PC-9 (cell line): ENCODE measurements around the gene GPR17. TPM values are rescaled to one million over a fixed set of nuclear protein-coding genes. Genes with fewer than 3 reads are reported as not detected.

Source experiments
- BruUV-seq: library from RNA; stranded (reverse); fragments of 400-500 nt; replicated peaks from 2 replicates; lab custom pipeline; 2021; lab: Mats Ljungman, UMichigan
- CTCF ChIA-PET: fragments of 300-600 bp; sonication (Branson Sonifier 250); formaldehyde crosslinking; loops from one replicate; lab custom pipeline; 2022; ENCODE audit warnings: antibody characterized with exemption; lab: Charles Lee
- POLR2A ChIA-PET: fragments of 300-600 bp; sonication (Branson Sonifier 250); formaldehyde crosslinking; loops from one replicate; lab custom pipeline; 2022; ENCODE audit warnings: antibody characterized with exemption; ENCODE audit not compliant: unreplicated experiment; lab: Charles Lee
- DNase-seq, 2 experiments: peaks; one replicate each; pipeline versions ENCODE4 v3.0.0 to v3.0.0-alpha.2; 2015 to 2022; ENCODE audit warnings: mixed read lengths in 1 of 2
- H2AFZ ChIP-seq: fragments of 200-600 bp; sonication (generic); 2 replicates; pipeline ENCODE4 v1.8.1; 2017; ENCODE audit warnings: antibody characterized with exemption
- H3F3A ChIP-seq: fragments of 200-600 bp; sonication (generic); 2 replicates; pipeline ENCODE4 v1.8.1; 2017; ENCODE audit warnings: antibody characterized with exemption, mild to moderate bottlenecking, low read depth; ENCODE audit not compliant: insufficient read depth
- H3K27ac ChIP-seq: fragments of 200-600 bp; sonication (generic); 2 replicates; pipeline ENCODE4 v1.6.1; 2016; ENCODE audit warnings: mixed run types
- H3K27me3 ChIP-seq: fragments of 200-600 bp; sonication (generic); 2 replicates; pipeline ENCODE4 v1.6.1; 2016; ENCODE audit warnings: low read depth, mixed run types; ENCODE audit not compliant: insufficient read depth
- H3K36me3 ChIP-seq: fragments of 200-600 bp; sonication (generic); 2 replicates; pipeline ENCODE4 v1.6.1; 2016; ENCODE audit warnings: low read depth, mixed run types
- H3K4me1 ChIP-seq: fragments of 200-600 bp; sonication (generic); replicated peaks from 2 replicates; pipeline ENCODE4 v1.6.1; 2016; ENCODE audit warnings: mixed run types; ENCODE audit not compliant: insufficient read depth
- H3K4me2 ChIP-seq: fragments of 200-600 bp; sonication (generic); 2 replicates; pipeline ENCODE4 v1.6.1; 2017; ENCODE audit warnings: mixed run types
- H3K4me3 ChIP-seq: fragments of 200-600 bp; sonication (generic); 2 replicates; pipeline ENCODE4 v1.6.1; 2016; ENCODE audit warnings: mixed run types
- H3K79me2 ChIP-seq: fragments of 200-600 bp; sonication (generic); 2 replicates; pipeline ENCODE4 v1.6.1; 2017; ENCODE audit warnings: low read depth, mixed run types
- H3K9me2 ChIP-seq: fragments of 200-600 bp; sonication (generic); 2 replicates; pipeline ENCODE4 v1.8.1; 2017; ENCODE audit warnings: mild to moderate bottlenecking; ENCODE audit not compliant: insufficient read depth
- H3K9me3 ChIP-seq: fragments of 200-600 bp; sonication (generic); 2 replicates; pipeline ENCODE4 v1.8.1; 2016; ENCODE audit warnings: low read depth; ENCODE audit not compliant: insufficient read depth
- H4K20me1 ChIP-seq: fragments of 200-600 bp; sonication (generic); 2 replicates; pipeline ENCODE4 v1.8.1; 2017; ENCODE audit not compliant: insufficient read depth
- EZH2 ChIP-seq: fragments of 200-600 bp; sonication (generic); IDR thresholded peaks from 2 replicates; pipeline ENCODE4 v1.8.0; 2017; ENCODE audit warnings: antibody characterized with exemption, low read depth
- intact Hi-C: fragments of 100-400 bp; cut with micrococcal nuclease; formaldehyde crosslinking; loops from one replicate; pipeline ENCODE4 v1.10.0; 2022; ENCODE audit not compliant: unreplicated experiment
- total RNA-seq: library from RNA; stranded (reverse); gene quantifications from 2 replicates; pipeline ENCODE4 v1.2.3, GENCODE V29; 2021
- TF ChIP-seq, protein P1 (sequence below): fragments of 200-600 bp; sonication (generic); conservative IDR thresholded peaks from 2 replicates; pipeline ENCODE4 v1.6.1; 2017; ENCODE audit warnings: mixed run types, antibody characterized with exemption, mild to moderate bottlenecking, moderate library complexity

GPR17 gene
- total RNA-seq, 1 experiment from 2014 or later, result not detected

- Histone ChIP-seq H3K4me2 (no peak overlapping the region), H4K20me1 (no peaks in the 10 kb centered on the region), H3K79me2 (no peaks in the 10 kb centered on the region), H2AFZ (no peak overlapping the region), H3K27ac (no peak overlapping the region), H3K9me2 (no peaks in the 10 kb centered on the region), H3K9me3 (peaks cover 8% of the 10 kb centered on the region), H3K4me3 (no peak overlapping the region), H3K4me1 (no peaks in the 10 kb centered on the region), H3K27me3 (peaks cover 89% of the 10 kb centered on the region), H3F3A (no peaks in the 10 kb centered on the region), H3K36me3 (no peaks in the 10 kb centered on the region)
- ChIA-PET CTCF (interaction anchor here (0.6 kb wide), 1 partner anchor 609 kb away, joined by 3 read pairs; no protein-coding TSS in a partner anchor), POLR2A (interaction anchor here (0.6 kb wide), 1 partner anchor 89 kb away, joined by 7 read pairs; no protein-coding TSS in a partner anchor)
- BruUV-seq, result no TSS peak
- no peak for DNase-seq
- TF ChIP-seq, protein P1, sequence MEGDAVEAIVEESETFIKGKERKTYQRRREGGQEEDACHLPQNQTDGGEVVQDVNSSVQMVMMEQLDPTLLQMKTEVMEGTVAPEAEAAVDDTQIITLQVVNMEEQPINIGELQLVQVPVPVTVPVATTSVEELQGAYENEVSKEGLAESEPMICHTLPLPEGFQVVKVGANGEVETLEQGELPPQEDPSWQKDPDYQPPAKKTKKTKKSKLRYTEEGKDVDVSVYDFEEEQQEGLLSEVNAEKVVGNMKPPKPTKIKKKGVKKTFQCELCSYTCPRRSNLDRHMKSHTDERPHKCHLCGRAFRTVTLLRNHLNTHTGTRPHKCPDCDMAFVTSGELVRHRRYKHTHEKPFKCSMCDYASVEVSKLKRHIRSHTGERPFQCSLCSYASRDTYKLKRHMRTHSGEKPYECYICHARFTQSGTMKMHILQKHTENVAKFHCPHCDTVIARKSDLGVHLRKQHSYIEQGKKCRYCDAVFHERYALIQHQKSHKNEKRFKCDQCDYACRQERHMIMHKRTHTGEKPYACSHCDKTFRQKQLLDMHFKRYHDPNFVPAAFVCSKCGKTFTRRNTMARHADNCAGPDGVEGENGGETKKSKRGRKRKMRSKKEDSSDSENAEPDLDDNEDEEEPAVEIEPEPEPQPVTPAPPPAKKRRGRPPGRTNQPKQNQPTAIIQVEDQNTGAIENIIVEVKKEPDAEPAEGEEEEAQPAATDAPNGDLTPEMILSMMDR, result no peak
- no peak for TF ChIP-seq EZH2
- intact Hi-C loops, result no loop called here
Measured at GRCh38 chr2:127611076-127611925, 34.7 kb upstream of the GPR17 start.

DNA sequence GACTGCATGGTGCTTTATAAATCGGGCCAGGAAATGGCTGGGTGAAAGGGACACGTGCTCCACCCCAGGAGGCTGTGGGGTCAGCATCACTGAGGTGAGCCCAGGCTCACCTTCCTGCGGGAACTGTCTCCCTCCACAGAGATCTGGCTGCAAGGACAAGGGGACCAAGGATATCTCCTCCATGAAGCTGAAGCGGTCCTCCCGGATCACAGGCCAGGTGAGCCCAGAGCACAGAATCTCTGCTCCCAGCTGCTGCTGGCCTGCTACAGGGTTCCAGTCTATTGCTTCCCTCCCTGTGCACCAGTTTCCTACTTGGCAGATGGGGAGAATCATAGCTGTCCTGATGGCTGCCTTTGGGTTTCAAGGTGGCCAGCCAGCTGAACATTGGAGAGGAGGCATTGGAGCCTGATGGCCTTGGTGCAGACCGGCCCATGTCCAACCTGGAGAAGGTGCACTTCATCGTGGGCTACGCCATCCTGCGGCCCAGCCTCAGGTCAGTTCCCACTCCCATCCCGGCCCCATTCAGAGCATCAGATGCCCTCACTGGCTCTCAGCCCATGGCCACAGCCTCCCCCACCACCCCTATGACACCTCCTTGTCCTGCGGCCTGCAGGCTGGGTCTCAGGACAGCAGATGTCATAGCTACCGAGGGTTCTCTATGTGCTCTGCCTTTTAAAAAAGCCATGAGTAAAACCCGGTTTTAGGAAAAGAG lies 33.7 kb upstream of the GPR17 start:
- Histone ChIP-seq H3K4me2 (no peak overlapping the region), H3K36me3 (no peaks in the 10 kb centered on the region), H2AFZ (no peak overlapping the region), H3K9me3 (peaks cover 8% of the 10 kb centered on the region), H3K4me3 (no peak overlapping the region), H3K79me2 (no peaks in the 10 kb centered on the region), H3K9me2 (no peaks in the 10 kb centered on the region), H3K27me3 (peaks cover 90% of the 10 kb centered on the region), H3K27ac (no peak overlapping the region), H3K4me1 (no peaks in the 10 kb centered on the region), H4K20me1 (no peaks in the 10 kb centered on the region), H3F3A (no peaks in the 10 kb centered on the region)
- BruUV-seq, result no TSS peak
- DNase-seq, result no peak
- no peak for TF ChIP-seq EZH2
- TF ChIP-seq, protein P1, result no peak
- intact Hi-C loops, result no loop called here
- POLR2A ChIA-PET, result no interaction called here
- CTCF ChIA-PET, result no interaction called here

DNA sequence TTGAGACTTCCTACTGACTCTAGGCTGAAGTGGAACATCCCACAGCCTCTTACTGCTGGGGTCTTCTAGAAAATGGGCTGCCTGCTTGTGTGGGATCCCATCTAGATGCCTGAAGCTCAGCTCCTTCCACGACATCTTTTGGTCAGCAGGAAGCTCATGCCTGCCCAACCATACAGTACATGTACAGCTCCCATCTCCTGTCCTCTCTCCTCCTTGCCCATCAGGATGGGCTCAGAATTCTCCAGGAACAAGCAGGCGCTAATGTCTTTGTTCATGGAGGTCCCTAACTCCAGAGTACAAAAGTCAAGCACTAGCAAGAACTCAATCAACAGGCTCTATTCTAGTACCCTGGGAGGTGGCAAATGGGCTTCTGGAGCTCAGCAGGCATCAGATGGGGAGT lies 31.7 kb upstream of the GPR17 start:
- Histone ChIP-seq H4K20me1 (no peaks in the 10 kb centered on the region), H3K9me2 (no peaks in the 10 kb centered on the region), H3K4me1 (no peaks in the 10 kb centered on the region), H3K9me3 (peaks cover 8% of the 10 kb centered on the region), H3K27me3 (peaks cover 78% of the 10 kb centered on the region), H2AFZ (no peak overlapping the region), H3K4me3 (no peak overlapping the region), H3K4me2 (no peak overlapping the region), H3F3A (no peaks in the 10 kb centered on the region), H3K36me3 (no peaks in the 10 kb centered on the region), H3K79me2 (no peaks in the 10 kb centered on the region), H3K27ac (no peak overlapping the region)
- TF ChIP-seq, protein P1, result no peak
- TF ChIP-seq EZH2, result no peak
- POLR2A ChIA-PET, result no interaction called here
- intact Hi-C loops, result no loop called here
- no TSS peak for BruUV-seq
- DNase-seq, result no peak
- CTCF ChIA-PET, result no interaction called here
